Naive thymus-derived CD4-positive, alpha-beta T cell (primary cell): ENCODE measurements around the gene CCDC88C. TPM values are rescaled to one million over a fixed set of nuclear protein-coding genes. Genes with fewer than 3 reads are reported as not detected.

ENCODE experiments used
- ATAC-seq: fragments of 150-1000 bp; cut with Tn5 transposase; 2 replicates; pipeline ENCODE4 v1.10.0; 2021; ENCODE audit warnings: mild to moderate bottlenecking, moderate library complexity
- CTCF ChIA-PET: fragments of 350-600 bp; sonication (Branson Sonifier 250); formaldehyde crosslinking; loops from one replicate; lab custom pipeline; 2021; ENCODE audit warnings: antibody characterized with exemption; lab: Charles Lee
- POLR2A ChIA-PET: fragments of 350-600 bp; sonication (Branson Sonifier 250); formaldehyde crosslinking; loops from one replicate; lab custom pipeline; 2021; ENCODE audit warnings: antibody characterized with exemption, inconsistent platforms; lab: Charles Lee
- DNase-seq, 9 donors: peaks; one replicate each; pipeline versions ENCODE4 v3.0.0 to v3.0.0-alpha.2; 2020 to 2022; ENCODE audit warnings: mixed read lengths in 1 of 9
- H3K27ac ChIP-seq: one replicate; pipeline ENCODE4 v1.7.0; 2013; ENCODE audit warnings: mild to moderate bottlenecking, low read depth, low read length, moderate library complexity
- H3K27me3 ChIP-seq, 2 donors: one replicate each; pipeline ENCODE4 v1.7.0; 2013; ENCODE audit warnings: low read length in 2 of 2, mild to moderate bottlenecking in 2 of 2, moderate library complexity in 2 of 2; ENCODE audit not compliant: control insufficient read depth in 2 of 2, insufficient read depth in 2 of 2
- H3K36me3 ChIP-seq, 3 experiments: 1 replicate in 2 of 3; 2 replicates in 1 of 3; pipeline ENCODE4 v1.7.0; 2013; ENCODE audit warnings: low read length in 3 of 3, mild to moderate bottlenecking in 3 of 3, moderate library complexity in 1 of 3; ENCODE audit not compliant: insufficient read depth in 3 of 3, control insufficient read depth in 2 of 3
- H3K4me1 ChIP-seq, 2 donors: one replicate each; pipeline ENCODE4 v1.7.0; 2013; ENCODE audit warnings: low read length in 2 of 2, mild to moderate bottlenecking in 2 of 2, moderate library complexity in 1 of 2; ENCODE audit not compliant: control insufficient read depth in 2 of 2, insufficient read depth in 2 of 2
- H3K4me3 ChIP-seq: 2 replicates; pipeline ENCODE4 v1.7.0; 2013; ENCODE audit warnings: mild to moderate bottlenecking, low read length
- H3K9me3 ChIP-seq, 3 experiments: 1 replicate in 2 of 3; 2 replicates in 1 of 3; pipeline ENCODE4 v1.7.0; 2013; ENCODE audit warnings: low read length in 3 of 3; ENCODE audit not compliant: control insufficient read depth in 2 of 3
- H3K27ac Mint-ChIP-seq, 9 donors: one replicate each; pipeline ENCODE4 v1.8.0; 2020 to 2022; ENCODE audit warnings: mixed read lengths in 9 of 9, mild to moderate bottlenecking in 8 of 9, moderate library complexity in 5 of 9, inconsistent platforms in 2 of 9
- H3K27me3 Mint-ChIP-seq, 5 donors: one replicate each; pipeline ENCODE4 v1.8.0; 2021 to 2022; ENCODE audit warnings: mixed read lengths in 5 of 5, mild to moderate bottlenecking in 1 of 5
- H3K36me3 Mint-ChIP-seq, 5 donors: one replicate each; pipeline ENCODE4 v1.8.0; 2020 to 2022; ENCODE audit warnings: mixed read lengths in 5 of 5, mild to moderate bottlenecking in 3 of 5, inconsistent platforms in 1 of 5
- H3K4me1 Mint-ChIP-seq, 7 donors: one replicate each; pipeline ENCODE4 v1.8.0; 2020 to 2022; ENCODE audit warnings: mixed read lengths in 7 of 7, mild to moderate bottlenecking in 3 of 7, inconsistent platforms in 1 of 7
- H3K4me3 Mint-ChIP-seq, 10 donors: one replicate each; pipeline ENCODE4 v1.8.0; 2020 to 2022; ENCODE audit warnings: mild to moderate bottlenecking in 10 of 10, mixed read lengths in 10 of 10, moderate library complexity in 6 of 10, inconsistent platforms in 2 of 10
- H3K9me3 Mint-ChIP-seq, 11 donors: one replicate each; pipeline ENCODE4 v1.8.0; 2020 to 2022; ENCODE audit warnings: mixed read lengths in 11 of 11, mild to moderate bottlenecking in 4 of 11, inconsistent platforms in 1 of 11, moderate library complexity in 1 of 11
- intact Hi-C, 2 donors: fragments of 100-400 bp; cut with micrococcal nuclease; formaldehyde crosslinking; loops; one replicate each; pipeline ENCODE4 v1.15.1; 2023
- polyA plus RNA-seq, 2 donors: library from polyadenylated mRNA; unstranded; fragments of 300-500 nt; fragmentation: Illumina TruSeq; gene quantifications; one replicate each; pipeline ENCODE4 v1.2.3, GENCODE V29; 2021
- total RNA-seq, 6 experiments: library from RNA in 5 of 6; stranded (reverse) in 5 of 6; gene quantifications; 1 replicate in 5 of 6; 2 replicates in 1 of 6; pipeline ENCODE4 v1.2.3 and lab custom pipeline; 2021 to 2026

CCDC88C gene
- total and polyA plus RNA-seq, 7 experiments from 2014 or later, result 23.6 to 324 (median 274) TPM

GRCh38 chr14:91388551-91388975, 29.1 kb downstream of the CCDC88C start:
- H3K4me3 Mint-ChIP-seq, result peak overlapping the region; percentile 56 to 92 (median 74)
- ChIA-PET POLR2A (interaction anchor here (0.6 to 22.3 kb wide), 8 partner anchors 9 to 471 kb away, joined by 3 to 328 read pairs (median 8); partner anchors contain the start of gene CCDC88C), CTCF (interaction anchor here (1.0 to 1.8 kb wide), 4 partner anchors 9 to 33 kb away, joined by 3 to 4 read pairs (median 4); partner anchors contain the start of gene CCDC88C)
- no peaks in the 10 kb centered on the region for H3K27me3 ChIP-seq
- H3K4me1 ChIP-seq, result peaks cover 90% of the 10 kb centered on the region in 2 donors
- H3K36me3 ChIP-seq, result peaks cover 0 to 15% (median 0%) of the 10 kb centered on the region in 3 experiments
- peak overlapping the region; percentile 12 to 93 (median 84) for H3K27ac Mint-ChIP-seq
- peaks cover 0 to 12% (median 5%) of the 10 kb centered on the region in 5 donors for H3K36me3 Mint-ChIP-seq
- ATAC-seq (peak; percentile 74), DNase-seq (peak in 5 of 9 donors; percentile 29 to 64 (median 47))
- peak overlapping the region; percentile 24 for H3K4me3 ChIP-seq
- H3K4me1 Mint-ChIP-seq, result peaks cover 63 to 98% (median 88%) of the 10 kb centered on the region in 7 donors
- peak overlapping the region; percentile 60 for H3K27ac ChIP-seq
- intact Hi-C loops, result loop anchor here in 1 of 2 donors (1.0 kb wide), 2 partner anchors 9 to 15 kb away; no protein-coding TSS in a partner anchor
- H3K9me3 Mint-ChIP-seq, result no peaks in the 10 kb centered on the region
- no peaks in the 10 kb centered on the region for H3K9me3 ChIP-seq
- H3K27me3 Mint-ChIP-seq, result no peaks in the 10 kb centered on the region

GRCh38 chr14:91387951-91388381, 29.7 kb downstream of the CCDC88C start:
- Histone ChIP-seq H3K27me3 (no peaks in the 10 kb centered on the region), H3K4me3 (peak overlapping the region; percentile 24)
- no peaks in the 10 kb centered on the region for H3K27me3 Mint-ChIP-seq

GRCh38 chr14:91387169-91387835, 30.3 kb downstream of the CCDC88C start:
- H3K4me1 ChIP-seq, result peaks cover 88 to 90% of the 10 kb centered on the region in 2 donors
- Mint-ChIP-seq H3K4me3 (peak overlapping the region in 9 of 10 donors; percentile 27 to 92 (median 58)), H3K27ac (peak overlapping the region in 8 of 9 donors; percentile 23 to 93 (median 86)), H3K36me3 (peaks cover 0 to 12% (median 5%) of the 10 kb centered on the region in 5 donors), H3K27me3 (no peaks in the 10 kb centered on the region), H3K4me1 (peaks cover 65 to 98% (median 89%) of the 10 kb centered on the region in 7 donors), H3K9me3 (no peaks in the 10 kb centered on the region)
- peaks cover 0 to 15% (median 0%) of the 10 kb centered on the region in 3 experiments for H3K36me3 ChIP-seq
- no peaks in the 10 kb centered on the region for H3K9me3 ChIP-seq
- ChIA-PET CTCF (interaction anchor here (1.0 to 1.7 kb wide), 4 partner anchors 8 to 31 kb away, joined by 3 to 5 read pairs (median 4); no protein-coding TSS in a partner anchor), POLR2A (interaction anchor here (0.8 to 22.3 kb wide), 9 partner anchors 8 to 38 kb away, joined by 3 to 328 read pairs (median 7); partner anchors contain the start of gene CCDC88C)
- no peak for DNase-seq
- no peak overlapping the region for H3K4me3 ChIP-seq
- ATAC-seq, result no peak
- intact Hi-C loops, result loop anchor here in 1 of 2 donors (2.0 kb wide), 1 partner anchor 15 kb away; no protein-coding TSS in a partner anchor
- H3K27ac ChIP-seq, result peak overlapping the region; percentile 60
- no peaks in the 10 kb centered on the region for H3K27me3 ChIP-seq

More at GRCh38 chr14:91387951-91388381, 29.7 kb downstream of the CCDC88C start:
- ATAC-seq (no peak), DNase-seq (no peak)
- ChIA-PET CTCF (interaction anchor here (1.0 to 1.8 kb wide), 5 partner anchors 10 to 32 kb away, joined by 3 to 4 read pairs (median 3); partner anchors contain the start of gene CCDC88C), POLR2A (interaction anchor here (0.8 to 22.3 kb wide), 9 partner anchors 8 to 38 kb away, joined by 3 to 328 read pairs (median 7); partner anchors contain the start of gene CCDC88C)
- Mint-ChIP-seq H3K4me1 (peaks cover 65 to 98% (median 89%) of the 10 kb centered on the region in 7 donors), H3K4me3 (peak overlapping the region; percentile 56 to 92 (median 74)), H3K9me3 (no peaks in the 10 kb centered on the region), H3K27ac (peak overlapping the region; percentile 12 to 93 (median 84)), H3K36me3 (peaks cover 0 to 12% (median 5%) of the 10 kb centered on the region in 5 donors)
- intact Hi-C loops, result loop anchor here in 1 of 2 donors (1.0 to 2.0 kb wide), 3 partner anchors 9 to 15 kb away; no protein-coding TSS in a partner anchor
- Histone ChIP-seq H3K36me3 (peaks cover 0 to 15% (median 0%) of the 10 kb centered on the region in 3 experiments), H3K9me3 (no peaks in the 10 kb centered on the region), H3K27ac (peak overlapping the region; percentile 60), H3K4me1 (peaks cover 89 to 90% of the 10 kb centered on the region in 2 donors)

- Histone ChIP-seq H3K9me3 (no peaks in the 10 kb centered on the region), H3K36me3 (peaks cover 0 to 15% (median 0%) of the 10 kb centered on the region in 3 experiments), H3K27me3 (no peaks in the 10 kb centered on the region), H3K27ac (no peak overlapping the region), H3K4me1 (peaks cover 88% of the 10 kb centered on the region in 2 donors), H3K4me3 (no peak overlapping the region)
- peaks cover 0 to 14% (median 8%) of the 10 kb centered on the region in 5 donors for H3K36me3 Mint-ChIP-seq
- intact Hi-C loops, result loop anchor here in 1 of 2 donors (2.0 kb wide), 1 partner anchor 17 kb away; no protein-coding TSS in a partner anchor
- H3K27me3 Mint-ChIP-seq, result no peaks in the 10 kb centered on the region
- peak overlapping the region in 7 of 9 donors; percentile 9 to 70 (median 57) for H3K27ac Mint-ChIP-seq
- ATAC-seq (no peak), DNase-seq (no peak)
- H3K4me3 Mint-ChIP-seq, result peak overlapping the region in 3 of 10 donors; percentile 27 to 77 (median 58)
- CTCF ChIA-PET, result interaction anchor here (1.2 to 1.5 kb wide), 2 partner anchors 9 to 61 kb away, joined by 3 to 5 read pairs; no protein-coding TSS in a partner anchor
- POLR2A ChIA-PET, result interaction anchor here (0.7 to 22.3 kb wide), 5 partner anchors 9 to 29 kb away, joined by 3 to 328 read pairs (median 8); partner anchors contain the start of gene CCDC88C
- H3K9me3 Mint-ChIP-seq, result no peaks in the 10 kb centered on the region
- H3K4me1 Mint-ChIP-seq, result peaks cover 66 to 98% (median 90%) of the 10 kb centered on the region in 7 donors
These were observed 31.9 kb downstream of the CCDC88C start for GRCh38 chr14:91385697-91386096.

- no peaks in the 10 kb centered on the region for H3K9me3 Mint-ChIP-seq
- no peaks in the 10 kb centered on the region for H3K27me3 ChIP-seq
- H3K27ac Mint-ChIP-seq, result peak overlapping the region in 8 of 9 donors; percentile 48 to 98 (median 73)
- H3K4me3 ChIP-seq, result no peak overlapping the region
- DNase-seq (no peak), ATAC-seq (peak; percentile 30)
- CTCF ChIA-PET, result interaction anchor here (1.2 kb wide), 1 partner anchor 60 kb away, joined by 3 read pairs; no protein-coding TSS in a partner anchor
- peaks cover 88% of the 10 kb centered on the region in 2 donors for H3K4me1 ChIP-seq
- peaks cover 66 to 98% (median 90%) of the 10 kb centered on the region in 7 donors for H3K4me1 Mint-ChIP-seq
- POLR2A ChIA-PET, result interaction anchor here (2.5 to 22.3 kb wide), 3 partner anchors 10 to 30 kb away, joined by 8 to 328 read pairs (median 24); partner anchors contain the start of gene CCDC88C
- H3K27me3 Mint-ChIP-seq, result no peaks in the 10 kb centered on the region
- peaks cover 0 to 15% (median 0%) of the 10 kb centered on the region in 3 experiments for H3K36me3 ChIP-seq
- peak overlapping the region in 9 of 10 donors; percentile 19 to 87 (median 48) for H3K4me3 Mint-ChIP-seq
- peaks cover 0 to 14% (median 8%) of the 10 kb centered on the region in 5 donors for H3K36me3 Mint-ChIP-seq
- no peaks in the 10 kb centered on the region for H3K9me3 ChIP-seq
- peak overlapping the region; percentile 6 for H3K27ac ChIP-seq
- intact Hi-C loops, result no loop called here
These were observed 32.4 kb downstream of the CCDC88C start for GRCh38 chr14:91385224-91385623.
